Mammary epithelial cell (primary cell): ENCODE results near the gene RFNG.

Source experiments
- EZH2 ChIP-seq: IDR thresholded peaks from 2 replicates; pipeline ENCODE4 v1.6.1; 2012; ENCODE audit warnings: low read length, inconsistent platforms, borderline replicate concordance
- TF ChIP-seq, protein P1 (sequence below), 2 donors: IDR thresholded peaks in 1 of 2; conservative IDR thresholded peaks in 1 of 2; 2 replicates each; pipeline ENCODE4 v1.5.1; 2011 to 2012; ENCODE audit warnings: inconsistent platforms in 2 of 2, low read length in 2 of 2, mild to moderate bottlenecking in 2 of 2, control low read depth in 1 of 2, low read depth in 1 of 2; ENCODE audit not compliant: insufficient read depth in 1 of 2; ENCODE audit errors: extremely low read depth in 1 of 2

DNA sequence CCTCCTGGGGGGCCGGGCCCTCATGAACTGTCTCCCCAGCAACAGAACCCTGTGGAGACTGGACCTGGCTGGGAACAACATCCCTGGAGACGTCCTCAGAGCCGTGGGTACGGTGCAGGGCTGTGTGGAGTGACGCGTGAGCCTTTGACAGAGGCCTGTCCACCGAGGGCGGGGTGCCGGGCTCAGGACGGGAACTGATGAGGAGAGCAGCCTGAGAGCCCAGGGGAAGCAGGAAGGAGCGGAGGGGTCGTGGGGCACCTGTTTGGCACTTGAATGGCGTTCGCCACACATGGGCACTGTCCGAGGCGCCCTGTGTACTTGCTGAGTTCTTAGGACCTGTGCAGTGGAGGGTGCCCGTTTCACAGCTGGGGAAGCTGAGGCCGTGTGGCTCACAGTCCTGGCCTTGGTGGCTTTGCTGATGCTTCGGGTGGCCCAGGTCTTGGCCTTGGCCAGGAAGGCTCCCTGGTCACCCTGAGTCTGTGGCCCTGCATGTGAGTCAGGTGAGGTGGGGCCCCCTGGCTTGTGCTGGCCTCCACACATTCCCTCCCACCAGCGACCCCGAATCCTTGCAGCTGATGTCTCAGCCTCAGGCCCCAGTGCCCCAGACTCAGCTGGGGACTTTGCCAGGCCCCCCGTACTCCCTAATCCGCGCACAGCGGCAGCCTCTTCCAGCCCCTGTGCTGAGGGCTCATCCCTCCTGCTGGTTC is 26.1 kb downstream of the RFNG start:
- TF ChIP-seq, protein P1, sequence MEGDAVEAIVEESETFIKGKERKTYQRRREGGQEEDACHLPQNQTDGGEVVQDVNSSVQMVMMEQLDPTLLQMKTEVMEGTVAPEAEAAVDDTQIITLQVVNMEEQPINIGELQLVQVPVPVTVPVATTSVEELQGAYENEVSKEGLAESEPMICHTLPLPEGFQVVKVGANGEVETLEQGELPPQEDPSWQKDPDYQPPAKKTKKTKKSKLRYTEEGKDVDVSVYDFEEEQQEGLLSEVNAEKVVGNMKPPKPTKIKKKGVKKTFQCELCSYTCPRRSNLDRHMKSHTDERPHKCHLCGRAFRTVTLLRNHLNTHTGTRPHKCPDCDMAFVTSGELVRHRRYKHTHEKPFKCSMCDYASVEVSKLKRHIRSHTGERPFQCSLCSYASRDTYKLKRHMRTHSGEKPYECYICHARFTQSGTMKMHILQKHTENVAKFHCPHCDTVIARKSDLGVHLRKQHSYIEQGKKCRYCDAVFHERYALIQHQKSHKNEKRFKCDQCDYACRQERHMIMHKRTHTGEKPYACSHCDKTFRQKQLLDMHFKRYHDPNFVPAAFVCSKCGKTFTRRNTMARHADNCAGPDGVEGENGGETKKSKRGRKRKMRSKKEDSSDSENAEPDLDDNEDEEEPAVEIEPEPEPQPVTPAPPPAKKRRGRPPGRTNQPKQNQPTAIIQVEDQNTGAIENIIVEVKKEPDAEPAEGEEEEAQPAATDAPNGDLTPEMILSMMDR (conservative IDR thresholded peaks at IDR 0.05 in 1 of 2, IDR thresholded peaks at IDR 0.05 in 1 of 2; ENCODE audit: extremely low read depth in 1 of 2, insufficient read depth in 1 of 2, low read depth in 1 of 2, low read length in 2 of 2): no peak
- TF ChIP-seq EZH2: no peak
